ENCODE data around the gene DDOST. TPM values are rescaled to one million over a fixed set of nuclear protein-coding genes. Genes with fewer than 3 reads are reported as not detected.

DDOST gene
- 193 TPM for total RNA-seq (2013)
- 100 to 1,000 TPM; 125 to 245 (median 241) TPM for polyA plus RNA-seq
- 81.2 and 123 TPM in 2 replicates for polyA minus RNA-seq
- 16.9 to 119 (median 89.5) reads per million in 11 experiments for total RNA-seq

GRCh38 chr1:20661207-20662109, at the start of gene DDOST:
TSS of gene DDOST (minus strand) at chr1:20661369. CDS start at chr1:20661350, 19 bp downstream.
- H3K27me3 ChIP-seq (ENCODE audit: control insufficient read depth in 2 of 2, insufficient read depth in 2 of 2, low read length in 2 of 2): no peaks in the 10 kb centered on the region
- H2AFZ ChIP-seq (ENCODE audit: insufficient read depth, low read depth, low read length, poor library complexity, severe bottlenecking): peak within 1 kb of the TSS; percentile 100
- H3K9me3 ChIP-seq (replicated peaks in 1 of 2; ENCODE audit: control insufficient read depth in 1 of 2, insufficient read depth in 1 of 2, low read length in 2 of 2): no peaks in the 10 kb centered on the region
- no peaks in the 10 kb centered on the region for H3K27me3 Mint-ChIP-seq (ENCODE audit: low read depth in 3 of 3)
- H3K9ac ChIP-seq (ENCODE audit: insufficient read depth, low read length, poor library complexity, severe bottlenecking): peak within 1 kb of the TSS; percentile 95
- intact Hi-C loops (cut with micrococcal nuclease): loop anchor here in 1 of 2 donors (2.0 kb wide), 1 partner anchor 27 kb away; no protein-coding TSS in a partner anchor
- peaks cover 30% of the 10 kb centered on the region for H4K20me1 ChIP-seq (ENCODE audit: insufficient read depth, low read length)
- WGBS (ENCODE audit: insufficient coverage): 2% methylated on average over 43 of the region's 58 CpGs
- TF ChIP-seq CTCF (IDR thresholded peaks at IDR 0.05): peak; percentile 16
- H3K36me3 Mint-ChIP-seq: peaks cover 24 to 33% of the 10 kb centered on the region in 2 donors
- peaks cover 31% of the 10 kb centered on the region for H3K4me1 Mint-ChIP-seq
- peaks cover 20 to 24% of the 10 kb centered on the region in 2 donors for H3K4me1 ChIP-seq (ENCODE audit: control insufficient read depth in 1 of 2, insufficient read depth in 2 of 2, low read length in 2 of 2)
- peaks cover 49% of the 10 kb centered on the region for H3K79me2 ChIP-seq (ENCODE audit: insufficient read depth, low read length)
- peak within 1 kb of the TSS; percentile 67 to 99 (median 96) for H3K4me3 ChIP-seq (replicated peaks in 1 of 3; ENCODE audit: low read depth in 2 of 3, low read length in 3 of 3)
- peaks cover 17 to 33% of the 10 kb centered on the region in 2 donors for H3K36me3 ChIP-seq (replicated peaks in 1 of 2; ENCODE audit: control insufficient read depth in 1 of 2, insufficient read depth in 2 of 2, low read length in 2 of 2)
- peak; percentile 94 to 98 (median 96) for DNase-seq
- peak within 1 kb of the TSS; percentile 91 for H3K4me2 ChIP-seq (replicated peaks; ENCODE audit: extremely low read depth, low read length, poor library complexity, severe bottlenecking)
- peaks cover 0 to 2% (median 0%) of the 10 kb centered on the region in 7 donors for H3K9me3 Mint-ChIP-seq
- peak within 1 kb of the TSS; percentile 96 for H3K4me3 Mint-ChIP-seq
- H3K27ac ChIP-seq (ENCODE audit: low read depth in 1 of 2, low read length in 2 of 2): peak within 1 kb of the TSS; percentile 58 to 94
- H3K27ac Mint-ChIP-seq: peak within 1 kb of the TSS; percentile 89 to 96 (median 94)

- Histone ChIP-seq H3K27me3 (ENCODE audit: control insufficient read depth in 2 of 2, insufficient read depth in 2 of 2, low read length in 2 of 2) (peaks cover 0 to 3% of the 10 kb centered on the region in 2 donors), H3K4me1 (ENCODE audit: control insufficient read depth in 1 of 2, insufficient read depth in 2 of 2, low read length in 2 of 2) (peaks cover 12% of the 10 kb centered on the region in 2 donors), H3K9ac (ENCODE audit: insufficient read depth, low read length, poor library complexity, severe bottlenecking) (no peak overlapping the region), H2AFZ (ENCODE audit: insufficient read depth, low read depth, low read length, poor library complexity, severe bottlenecking) (no peak overlapping the region), H3K27ac (ENCODE audit: low read depth in 1 of 2, low read length in 2 of 2) (no peak overlapping the region), H3K36me3 (replicated peaks in 1 of 2; ENCODE audit: control insufficient read depth in 1 of 2, insufficient read depth in 2 of 2, low read length in 2 of 2) (no peaks in the 10 kb centered on the region), H3K9me3 (replicated peaks in 1 of 2; ENCODE audit: control insufficient read depth in 1 of 2, insufficient read depth in 1 of 2, low read length in 2 of 2) (no peaks in the 10 kb centered on the region), H3K4me3 (replicated peaks in 1 of 3; ENCODE audit: low read depth in 2 of 3, low read length in 3 of 3) (no peak overlapping the region), H4K20me1 (ENCODE audit: insufficient read depth, low read length) (no peaks in the 10 kb centered on the region), H3K79me2 (ENCODE audit: insufficient read depth, low read length) (no peaks in the 10 kb centered on the region), H3K4me2 (replicated peaks; ENCODE audit: extremely low read depth, low read length, poor library complexity, severe bottlenecking) (no peak overlapping the region)
- DNase-seq: no peak
- Mint-ChIP-seq H3K4me1 (peaks cover 14% of the 10 kb centered on the region), H3K9me3 (peaks cover 0 to 2% (median 0%) of the 10 kb centered on the region in 7 donors), H3K27me3 (ENCODE audit: low read depth in 3 of 3) (peaks cover 10 to 12% (median 11%) of the 10 kb centered on the region in 3 donors), H3K27ac (peak overlapping the region in 1 of 7 donors; percentile 59), H3K36me3 (no peaks in the 10 kb centered on the region), H3K4me3 (no peak overlapping the region)
- no peak for TF ChIP-seq CTCF (IDR thresholded peaks at IDR 0.05)
- 79% methylated on average over 11 of the region's 18 CpGs for WGBS (ENCODE audit: insufficient coverage)
- intact Hi-C loops (cut with micrococcal nuclease): no loop called here
These were observed 49.5 kb upstream of the DDOST start for GRCh38 chr1:20710469-20711284.

All from CD14-positive monocyte (primary cell).